ENCODE data around the gene IRF2.
A peak's percentile ranks its signal among the peaks of the same experiment; 100 is the strongest.

IRF2 gene

DNA sequence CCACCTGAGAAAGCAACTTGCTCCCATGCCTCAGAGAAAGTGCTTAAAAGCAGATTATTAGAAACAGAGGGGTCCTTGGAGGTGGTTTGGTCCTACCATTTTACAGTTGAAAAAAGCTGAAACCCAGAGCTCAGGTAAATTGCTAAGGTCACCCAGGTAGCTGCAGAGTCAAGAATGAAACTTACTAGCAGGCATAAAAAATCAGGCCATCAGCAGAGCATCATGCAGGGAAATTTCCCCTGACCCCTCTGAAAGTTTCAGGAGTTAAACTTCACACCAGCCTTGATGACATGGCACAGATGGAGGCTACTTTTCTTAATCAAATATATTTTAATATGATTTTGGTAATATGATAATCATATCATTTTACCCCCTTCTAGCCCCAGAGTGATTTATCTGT is 70.3 kb downstream of the IRF2 start:
- DNase-seq, result no peak

DNA sequence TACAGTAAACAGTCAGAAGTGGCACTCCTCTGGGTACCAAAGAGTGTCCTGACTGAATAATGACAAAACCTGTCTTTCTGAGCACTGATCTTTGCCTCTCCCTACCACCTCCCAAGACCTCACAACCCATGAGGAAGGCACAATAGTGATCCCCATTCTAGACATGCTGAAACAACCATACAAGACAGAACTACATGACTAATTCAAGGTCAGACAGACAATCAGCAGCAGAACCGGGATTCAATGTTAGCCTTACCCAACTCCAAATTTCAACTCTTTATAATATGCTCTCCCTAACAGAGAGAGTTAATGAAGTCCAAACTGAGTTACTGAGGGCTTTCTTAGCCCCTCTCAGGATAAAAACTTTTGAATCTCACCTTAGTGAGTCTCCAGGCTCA is 71.0 kb downstream of the IRF2 start:
- no peak for DNase-seq

DNA sequence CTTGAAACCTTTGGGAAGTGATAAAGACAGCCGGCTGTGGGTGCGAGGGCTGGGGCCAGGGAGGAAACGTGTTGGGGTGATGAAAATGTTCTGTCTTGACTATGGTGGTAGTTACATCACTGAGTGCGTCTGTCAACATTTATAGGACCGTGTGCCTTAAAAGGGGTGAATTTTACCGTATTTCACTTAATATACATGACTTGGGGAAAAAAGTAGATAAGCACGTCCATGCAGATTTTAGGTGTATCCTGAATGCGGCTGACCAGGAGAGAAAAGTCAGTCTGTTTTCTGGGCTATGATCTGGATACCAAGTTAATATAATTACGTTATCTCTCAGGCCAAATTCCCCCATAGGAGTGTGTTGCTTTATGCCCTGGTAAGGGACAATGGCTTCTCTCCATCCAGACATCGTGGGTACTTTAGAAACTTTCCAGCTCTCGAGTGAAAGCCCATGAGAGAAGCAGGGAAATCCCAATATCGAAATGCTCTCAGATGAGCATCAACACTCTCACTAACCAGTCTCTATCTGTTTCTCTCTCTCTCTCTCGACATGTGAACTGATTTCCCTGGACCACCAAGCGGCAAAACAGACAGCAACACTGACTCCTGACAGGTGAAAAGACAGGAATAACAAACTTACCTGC is 71.5 kb downstream of the IRF2 start:
- no peak for DNase-seq

DNA sequence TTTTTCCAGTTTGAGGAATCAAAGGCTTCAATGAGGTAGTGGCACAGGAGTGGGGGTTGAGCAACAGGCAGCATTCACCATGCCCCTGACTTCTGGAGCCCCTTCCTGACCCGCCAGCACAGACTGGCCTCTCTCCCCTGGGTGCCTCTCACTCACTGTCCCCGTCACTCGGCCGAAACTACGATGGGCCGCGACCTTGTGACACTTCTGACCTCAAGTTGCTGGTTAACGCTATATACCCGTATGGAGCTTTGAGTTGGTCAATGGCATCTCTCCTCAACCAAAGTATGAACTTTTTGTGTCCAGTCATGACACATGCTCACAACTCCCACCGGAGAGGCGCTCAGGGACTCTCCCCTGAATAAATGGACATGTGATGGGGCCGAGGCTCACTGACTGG is 72.1 kb downstream of the IRF2 start:
- no peak for DNase-seq

- DNase-seq, result no peak
Measured at GRCh38 chr4:184401397-184402171, 72.8 kb downstream of the IRF2 start.

- no peak for DNase-seq
Measured at GRCh38 chr4:184400891-184401290, 73.5 kb downstream of the IRF2 start.

DNA sequence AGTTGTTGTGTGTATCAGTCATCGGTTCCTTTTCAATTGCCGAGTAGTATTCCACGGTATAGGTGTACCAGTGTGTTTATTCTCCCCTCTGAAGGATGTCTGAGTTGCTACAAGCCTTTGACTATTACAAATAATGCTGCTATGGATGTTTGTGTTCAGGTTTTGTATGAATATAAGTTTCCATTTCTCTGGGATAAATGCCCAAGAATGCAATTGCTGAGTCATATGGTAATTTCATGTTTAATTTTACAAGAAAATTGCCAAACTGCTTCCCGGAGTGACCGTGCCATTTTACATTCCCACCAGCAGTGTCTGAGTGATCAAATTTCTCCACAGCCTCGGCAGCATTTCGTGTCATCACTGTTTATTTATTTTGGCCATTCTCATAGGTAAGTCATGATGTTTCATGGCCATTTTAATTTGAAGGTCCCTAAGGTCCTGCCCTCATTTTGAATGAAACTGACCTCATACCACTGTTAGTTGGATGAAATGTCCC is 73.9 kb downstream of the IRF2 start:
- DNase-seq, result no peak

- DNase-seq, result no peak
Measured at GRCh38 chr4:184399512-184399908, 74.8 kb downstream of the IRF2 start.

DNA sequence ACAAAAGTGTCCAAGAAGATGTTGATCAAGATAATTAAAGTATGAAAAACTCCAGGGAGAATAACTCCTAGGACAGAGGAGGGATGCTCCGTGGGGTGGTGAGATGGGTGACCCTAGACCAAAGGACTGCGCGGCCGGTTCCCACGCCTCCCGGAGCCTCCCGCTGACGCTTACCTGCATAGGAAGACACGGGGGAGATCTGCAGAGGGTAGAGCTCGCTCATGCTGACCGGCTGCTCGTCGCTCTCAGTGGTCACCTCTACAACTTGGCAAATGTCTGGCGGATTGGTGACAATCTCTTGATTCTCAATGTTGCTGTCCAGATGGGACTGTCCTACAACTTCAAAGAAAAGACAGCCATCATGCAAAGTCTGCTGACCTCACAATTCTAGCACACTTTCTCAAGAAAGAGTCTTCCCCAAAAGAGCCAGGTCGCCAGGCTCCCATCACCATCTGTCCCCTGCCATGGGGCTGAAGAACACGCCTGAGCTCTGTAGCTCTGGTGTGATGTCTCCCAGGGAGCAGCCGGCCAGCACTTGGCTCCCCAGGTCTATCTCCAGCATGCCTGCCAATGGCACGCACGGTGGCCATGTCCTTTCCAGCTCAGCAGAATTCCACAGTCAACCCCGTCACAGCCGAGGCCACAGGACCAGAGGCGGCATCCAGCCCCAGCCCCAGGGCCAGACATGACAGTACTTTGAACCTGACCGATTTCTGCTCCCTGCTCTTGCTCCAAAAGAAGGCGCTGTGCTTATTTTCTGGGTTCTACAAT is 75.4 kb downstream of the IRF2 start:
- DNase-seq, result no peak

DNA sequence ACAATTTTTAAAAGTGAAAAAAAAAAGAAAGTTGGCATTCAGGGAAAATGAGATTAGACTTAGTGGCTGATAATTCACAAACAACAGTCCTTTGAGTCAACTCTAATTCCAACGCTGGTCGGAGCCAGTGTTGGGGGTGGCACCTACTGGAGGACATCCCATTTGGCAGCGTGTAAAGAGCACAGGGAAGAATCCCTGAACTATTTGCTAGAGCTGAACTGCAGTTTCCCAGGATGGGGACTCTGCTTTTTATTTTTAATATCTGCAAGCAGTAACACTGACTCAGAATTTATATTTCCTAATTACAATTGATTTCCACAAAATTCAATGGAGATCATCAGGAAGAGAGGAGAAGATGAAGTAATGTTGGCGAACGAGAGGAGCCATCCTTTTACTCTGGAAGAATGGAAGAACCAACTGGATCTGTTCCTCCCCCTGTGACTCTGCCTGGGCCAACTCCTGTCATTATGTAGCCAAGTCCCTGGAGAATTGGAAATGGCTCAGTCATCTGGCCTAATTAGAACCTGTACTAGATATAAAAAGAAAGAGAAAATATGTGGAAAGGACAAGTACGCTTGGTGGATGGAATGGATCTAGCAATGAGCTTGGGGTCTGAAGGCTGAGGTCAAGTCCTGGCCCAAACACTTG is 76.7 kb downstream of the IRF2 start:
- DNase-seq, result no peak

DNA sequence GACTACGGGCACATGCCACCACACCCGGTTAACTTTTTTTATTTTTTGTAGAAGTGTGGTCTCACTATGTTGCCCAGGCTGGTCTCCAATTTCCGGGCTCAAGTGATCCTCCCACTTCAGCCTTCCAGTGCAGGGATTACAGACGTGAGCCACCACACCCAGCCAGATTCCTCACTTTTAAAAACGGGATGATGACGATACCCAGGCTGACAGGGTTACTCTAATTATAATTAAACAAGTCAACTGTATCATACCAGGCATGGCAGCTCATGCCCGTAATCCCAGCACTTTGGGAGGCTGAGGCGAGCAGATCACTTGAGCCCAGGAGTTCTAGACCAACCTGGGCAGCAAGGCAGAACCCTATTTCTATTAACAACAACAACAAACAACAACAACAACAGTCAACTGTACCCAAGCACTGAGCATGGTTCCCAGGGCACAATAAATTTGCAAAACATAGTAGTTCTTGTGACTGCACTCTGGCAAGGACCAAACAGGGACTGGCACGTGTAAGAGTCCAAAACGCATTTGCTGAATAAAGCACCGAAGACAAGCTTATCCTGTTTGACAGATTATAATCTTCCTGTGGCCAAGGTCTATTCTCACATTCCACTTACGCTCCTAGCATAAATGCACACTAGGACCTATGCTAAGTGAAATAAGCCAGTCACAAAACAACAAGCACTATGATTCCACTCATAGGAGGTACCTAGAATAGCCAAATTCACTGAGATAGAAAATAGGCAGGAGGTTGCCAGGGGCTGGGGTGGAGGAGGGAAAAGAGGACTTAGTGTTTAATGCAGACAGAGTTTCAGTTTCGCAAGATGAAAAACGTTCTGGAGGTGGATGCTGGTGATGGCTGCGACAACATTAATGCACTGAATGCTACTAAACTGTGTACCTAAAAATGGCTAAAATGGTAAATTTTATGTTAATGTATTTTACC is 77.5 kb downstream of the IRF2 start:
- DNase-seq, result no peak

DNA sequence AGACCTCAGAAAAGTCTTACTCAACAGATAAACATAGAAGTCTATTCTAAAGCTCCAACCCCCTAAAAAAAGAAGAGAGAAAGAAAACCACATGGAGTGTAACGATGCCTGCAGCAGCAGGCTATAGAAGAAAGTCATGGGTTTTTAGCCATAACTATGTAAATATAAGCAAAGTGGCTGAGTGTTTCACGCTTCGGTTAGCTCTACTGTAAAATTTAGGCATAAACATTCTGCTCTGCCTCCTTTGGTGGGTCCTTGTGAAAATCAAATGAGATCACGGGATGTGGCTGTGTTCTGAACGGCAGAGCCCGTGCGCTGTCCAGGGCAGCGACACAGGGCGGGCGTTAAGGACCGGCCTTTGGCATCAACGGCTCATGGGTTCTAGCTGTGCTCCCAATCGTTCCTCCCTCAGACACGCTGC is 78.4 kb downstream of the IRF2 start:
- no peak for DNase-seq

DNA sequence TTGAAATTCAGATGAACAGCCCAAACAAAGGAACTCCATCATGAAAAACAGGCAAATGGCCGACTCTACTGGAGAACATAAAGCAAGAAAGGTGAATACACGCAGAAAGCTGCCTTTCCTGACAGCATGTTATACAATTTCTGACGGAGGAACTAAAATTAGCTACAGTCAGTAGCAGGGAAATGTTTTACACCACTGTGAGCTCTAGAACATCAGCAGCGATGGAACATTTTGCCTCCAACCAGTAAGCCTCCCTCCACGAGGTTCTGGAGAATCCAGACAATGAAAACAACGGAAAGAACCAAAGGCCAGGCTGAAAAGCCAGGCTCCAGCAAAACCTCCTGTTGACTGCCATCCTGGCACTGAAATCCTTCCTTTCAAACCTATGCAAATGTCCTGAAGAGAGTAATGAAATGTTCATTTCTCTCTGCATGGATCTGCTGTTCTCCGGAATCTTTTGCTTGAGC is 78.9 kb downstream of the IRF2 start:
- DNase-seq, result no peak

GRCh38 chr4:184392748-184393559 is 81.4 kb downstream of the IRF2 start:
- no peak for DNase-seq

DNA sequence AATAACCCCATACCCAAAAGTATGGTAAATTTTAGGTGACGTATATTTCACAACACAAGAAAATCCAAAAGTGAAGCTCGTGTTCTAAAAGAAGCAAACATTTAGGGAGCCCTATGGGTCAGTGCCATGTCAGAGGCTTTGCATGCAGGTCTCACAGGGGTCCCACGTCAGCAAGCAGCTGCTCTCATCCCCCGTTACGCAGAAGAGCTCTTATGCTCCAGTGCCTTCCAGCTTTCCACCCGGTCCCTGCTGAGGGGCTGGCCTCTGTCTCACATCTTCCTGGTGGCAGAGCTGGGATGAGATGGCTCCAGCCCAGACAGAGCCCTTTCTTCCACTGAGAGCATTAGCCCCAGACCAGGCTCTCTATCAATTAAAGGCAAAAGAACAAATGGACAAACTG is 82.0 kb downstream of the IRF2 start:
- DNase-seq, result no peak

- no peak for DNase-seq
Measured at GRCh38 chr4:184389978-184390900, 84.1 kb downstream of the IRF2 start.

GRCh38 chr4:184388106-184388505 is 86.2 kb downstream of the IRF2 start:
- DNase-seq, result no peak

GRCh38 chr4:184387351-184387750 is 87.0 kb downstream of the IRF2 start:
- no peak for DNase-seq

DNA sequence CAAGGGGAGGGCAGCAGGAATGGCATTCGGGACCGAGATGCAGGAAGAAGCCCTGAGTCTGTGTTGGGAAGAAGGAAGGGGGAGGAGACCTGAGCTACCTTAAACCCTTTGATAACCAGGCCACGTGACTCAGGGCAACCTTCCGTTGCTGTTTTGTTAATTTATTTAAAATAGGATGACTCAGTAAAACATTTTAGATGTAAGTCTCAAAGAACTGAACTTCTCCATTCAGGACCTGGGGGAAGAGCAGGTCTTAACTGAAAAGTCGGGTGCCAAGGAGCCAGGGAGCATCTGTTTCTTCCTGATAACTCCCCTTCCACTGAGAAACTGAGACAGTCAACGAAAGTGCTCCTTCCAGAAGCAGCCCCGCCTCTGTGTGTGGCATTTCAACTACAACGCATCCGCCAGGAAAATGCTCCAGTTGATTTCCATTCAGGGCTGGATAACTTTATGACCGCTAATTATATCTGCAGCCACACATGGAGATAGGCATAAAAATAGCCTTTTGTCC is 88.0 kb downstream of the IRF2 start:
- DNase-seq, result no peak

- DNase-seq, result peak; percentile 46
Measured at GRCh38 chr4:184385705-184386141, 88.6 kb downstream of the IRF2 start.
